Cardiac muscle cell (in vitro differentiated cells and primary cell): ENCODE results near the gene NUDT9. TPM values are rescaled to one million over a fixed set of nuclear protein-coding genes. Genes with fewer than 3 reads are reported as not detected.
"Not testable (repeated sequence)": the region's sequence is repeated elsewhere in the genome, so short reads cannot be mapped to it uniquely, and the experiment has no call there.

Experiments used
- DNase-seq, 2 donors: peaks; one replicate each; pipeline versions ENCODE4 v3.0.0 to v3.0.0-alpha.2; 2010 to 2017; ENCODE audit warnings: low read depth in 1 of 2, low spot score in 1 of 2
- H3K27ac ChIP-seq: fragments of 200-600 bp; sonication (generic); 2 replicates; pipeline ENCODE4 v1.5.1; 2016
- H3K27me3 ChIP-seq: fragments of 200-600 bp; sonication (generic); 2 replicates; pipeline ENCODE4 v1.6.0; 2016; ENCODE audit warnings: control low read depth
- H3K36me3 ChIP-seq: fragments of 200-600 bp; sonication (generic); 2 replicates; pipeline ENCODE4 v1.5.1; 2016; ENCODE audit warnings: control low read depth
- H3K4me1 ChIP-seq: fragments of 200-600 bp; sonication (generic); 2 replicates; pipeline ENCODE4 v1.8.1; 2017; ENCODE audit warnings: low read depth, mild to moderate bottlenecking, mixed run types
- H3K4me3 ChIP-seq: fragments of 200-600 bp; sonication (generic); 2 replicates; pipeline ENCODE4 v1.5.1; 2016; ENCODE audit warnings: mild to moderate bottlenecking
- H3K9me3 ChIP-seq: fragments of 200-600 bp; sonication (generic); 2 replicates; pipeline ENCODE4 v1.5.1; 2017; ENCODE audit warnings: low read depth, mild to moderate bottlenecking, control low read depth
- polyA plus RNA-seq: library from polyadenylated mRNA; unstranded; fragments of >200 nt; fragmentation: Nextera tagmentation; extraction: Ambion mirVana; gene quantifications from 2 replicates; pipeline ENCODE4 v1.2.1, GENCODE V29; 2016
- total RNA-seq: library from RNA; depleted of rRNA; stranded (reverse); fragments of >200 nt; gene quantifications from 2 replicates; pipeline ENCODE4 v1.2.3, GENCODE V29; 2016
- TF ChIP-seq, protein P1 (sequence below): IDR thresholded peaks from 2 replicates; pipeline ENCODE4 v1.5.1; 2012; ENCODE audit warnings: low read depth, mild to moderate bottlenecking, low read length

NUDT9 gene
- total and polyA plus RNA-seq, 2 experiments from 2014 or later, result 21.8 to 41.6 TPM

GRCh38 chr4:87416965-87417364 is 5.4 kb upstream of the NUDT9 start:
- H3K36me3 ChIP-seq, result no peaks in the 10 kb centered on the region
- no peak overlapping the region for H3K27ac ChIP-seq
- H3K4me1 ChIP-seq, result no peaks in the 10 kb centered on the region
- no peak for DNase-seq
- H3K27me3 ChIP-seq, result no peaks in the 10 kb centered on the region
- TF ChIP-seq, protein P1, sequence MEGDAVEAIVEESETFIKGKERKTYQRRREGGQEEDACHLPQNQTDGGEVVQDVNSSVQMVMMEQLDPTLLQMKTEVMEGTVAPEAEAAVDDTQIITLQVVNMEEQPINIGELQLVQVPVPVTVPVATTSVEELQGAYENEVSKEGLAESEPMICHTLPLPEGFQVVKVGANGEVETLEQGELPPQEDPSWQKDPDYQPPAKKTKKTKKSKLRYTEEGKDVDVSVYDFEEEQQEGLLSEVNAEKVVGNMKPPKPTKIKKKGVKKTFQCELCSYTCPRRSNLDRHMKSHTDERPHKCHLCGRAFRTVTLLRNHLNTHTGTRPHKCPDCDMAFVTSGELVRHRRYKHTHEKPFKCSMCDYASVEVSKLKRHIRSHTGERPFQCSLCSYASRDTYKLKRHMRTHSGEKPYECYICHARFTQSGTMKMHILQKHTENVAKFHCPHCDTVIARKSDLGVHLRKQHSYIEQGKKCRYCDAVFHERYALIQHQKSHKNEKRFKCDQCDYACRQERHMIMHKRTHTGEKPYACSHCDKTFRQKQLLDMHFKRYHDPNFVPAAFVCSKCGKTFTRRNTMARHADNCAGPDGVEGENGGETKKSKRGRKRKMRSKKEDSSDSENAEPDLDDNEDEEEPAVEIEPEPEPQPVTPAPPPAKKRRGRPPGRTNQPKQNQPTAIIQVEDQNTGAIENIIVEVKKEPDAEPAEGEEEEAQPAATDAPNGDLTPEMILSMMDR, result no peak
- H3K9me3 ChIP-seq, result no peaks in the 10 kb centered on the region
- no peak overlapping the region for H3K4me3 ChIP-seq

- not testable (repeated sequence) for H3K27me3 ChIP-seq, H3K4me1 ChIP-seq, H3K36me3 ChIP-seq, H3K9me3 ChIP-seq, H3K27ac ChIP-seq, DNase-seq, H3K4me3 ChIP-seq
Observed at GRCh38 chr4:87418410-87418809, 4.0 kb upstream of the NUDT9 start.

GRCh38 chr4:87419578-87420249 is 2.7 kb upstream of the NUDT9 start:
- Histone ChIP-seq H3K4me3 (no peak overlapping the region), H3K4me1 (peaks cover 10% of the 10 kb centered on the region), H3K36me3 (no peaks in the 10 kb centered on the region), H3K27ac (no peak overlapping the region), H3K9me3 (no peaks in the 10 kb centered on the region), H3K27me3 (no peaks in the 10 kb centered on the region)
- DNase-seq, result no peak
- TF ChIP-seq, protein P1, result no peak

- H3K36me3 ChIP-seq, result no peaks in the 10 kb centered on the region
- no peaks in the 10 kb centered on the region for H3K27me3 ChIP-seq
- TF ChIP-seq, protein P1, result no peak
- H3K9me3 ChIP-seq, result no peaks in the 10 kb centered on the region
- H3K4me3 ChIP-seq, result no peak overlapping the region
- peaks cover 10% of the 10 kb centered on the region for H3K4me1 ChIP-seq
- DNase-seq, result no peak
- no peak overlapping the region for H3K27ac ChIP-seq
Observed at GRCh38 chr4:87420276-87420830, 2.0 kb upstream of the NUDT9 start.

DNA sequence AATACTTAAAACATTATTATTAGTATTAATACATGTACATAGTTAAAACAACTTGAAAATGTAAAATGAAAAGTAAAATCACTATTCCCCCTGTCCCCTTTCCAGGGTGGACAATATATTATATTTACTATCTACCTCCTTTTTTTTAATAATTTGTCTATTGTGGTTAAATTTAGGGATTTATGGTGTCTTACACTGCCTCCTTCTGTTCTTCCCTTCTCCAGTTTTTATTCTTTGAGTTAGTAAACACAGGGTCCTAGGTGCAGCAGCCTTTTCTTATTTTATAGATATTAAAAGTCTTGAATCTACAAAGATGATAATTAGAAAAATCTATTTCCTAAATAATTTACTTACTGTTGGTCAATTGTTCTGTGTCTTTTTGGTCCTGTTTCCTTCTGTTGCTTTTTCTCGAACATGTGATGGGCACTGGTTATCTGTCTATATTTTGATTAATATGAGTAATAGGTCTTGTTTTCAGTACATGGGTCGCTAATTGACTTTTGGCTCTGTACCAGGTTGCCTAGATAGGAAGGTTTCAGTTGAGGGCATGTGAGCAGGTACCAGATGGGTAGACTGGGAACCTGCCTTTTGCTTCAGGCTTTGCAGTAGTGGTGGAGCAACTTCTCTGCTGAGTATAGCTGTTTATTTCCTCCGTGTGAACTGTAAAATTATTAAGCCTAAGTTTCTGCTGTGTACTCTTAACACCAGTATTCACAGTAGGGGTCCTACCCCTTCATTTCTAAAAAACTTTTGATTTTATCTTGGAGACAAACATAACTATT is 1.1 kb downstream of the NUDT9 start:
- Histone ChIP-seq H3K4me3 (peak overlapping the region; percentile 95), H3K36me3 (no peaks in the 10 kb centered on the region), H3K27ac (peak overlapping the region; percentile 97), H3K27me3 (no peaks in the 10 kb centered on the region), H3K4me1 (peaks cover 10% of the 10 kb centered on the region), H3K9me3 (no peaks in the 10 kb centered on the region)
- no peak for DNase-seq
- TF ChIP-seq, protein P1, result peak; percentile 27

DNA sequence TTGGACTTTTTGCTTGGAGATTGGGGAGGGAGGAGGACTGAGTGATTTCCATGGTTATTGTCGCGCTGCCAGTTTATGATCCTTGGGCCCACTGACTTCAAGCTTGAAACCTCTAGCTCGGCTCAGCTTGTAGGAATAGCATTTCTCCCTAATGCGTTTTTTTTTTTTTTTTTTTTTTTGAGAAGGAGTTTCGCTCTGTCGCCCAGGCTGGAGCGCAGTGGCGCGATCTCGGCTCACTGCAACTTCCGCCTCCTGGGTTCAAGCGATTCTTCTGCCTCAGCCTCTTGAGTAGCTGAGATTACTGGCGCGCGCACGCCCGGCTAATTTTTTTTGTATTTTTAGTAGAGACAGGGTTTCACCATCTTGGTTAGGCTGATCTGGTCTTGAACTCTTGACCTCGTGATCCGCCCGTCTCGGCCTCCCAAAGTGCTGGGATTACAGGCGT is 1.7 kb downstream of the NUDT9 start:
- DNase-seq, H3K27ac ChIP-seq, H3K27me3 ChIP-seq, H3K36me3 ChIP-seq, H3K4me3 ChIP-seq, H3K4me1 ChIP-seq, H3K9me3 ChIP-seq: not testable (repeated sequence)
